Stomach (tissue), 9 donors: ENCODE results near the gene OR4E2. TPM values are rescaled to one million over a fixed set of nuclear protein-coding genes. Genes with fewer than 3 reads are reported as not detected.

Experiments
- DNase-seq, 2 donors: peaks; one replicate each; pipeline versions ENCODE4 v3.0.0 to v3.0.0-alpha.2; 2013 to 2019
- H3K27ac ChIP-seq, 5 donors: fragments of 200-600 bp in 4 of 5; sonication (generic) in 4 of 5; one replicate each; pipeline ENCODE4 v1.5.1; 2013 to 2019; ENCODE audit warnings: mild to moderate bottlenecking in 1 of 5, moderate library complexity in 1 of 5
- H3K27me3 ChIP-seq, 3 donors: fragments of 200-600 bp; sonication (generic); one replicate each; pipeline ENCODE4 v1.5.1; 2017 to 2019; ENCODE audit warnings: mixed run types in 1 of 3
- H3K36me3 ChIP-seq, 4 donors: fragments of 200-600 bp; sonication (generic); 1 replicate in 3 of 4; 2 replicates in 1 of 4; pipeline ENCODE4 v1.5.1; 2016 to 2019
- H3K4me1 ChIP-seq, 4 donors: fragments of 200-600 bp; sonication (generic); one replicate each; pipeline ENCODE4 v1.5.1; 2016 to 2019
- H3K4me3 ChIP-seq, 4 donors: fragments of 200-600 bp; sonication (generic) in 3 of 4; one replicate each; pipeline ENCODE4 v1.5.1; 2016 to 2019; ENCODE audit warnings: mild to moderate bottlenecking in 1 of 4
- H3K9me3 ChIP-seq, 4 donors: fragments of 200-600 bp; sonication (generic); one replicate each; pipeline ENCODE4 v1.5.1; 2016 to 2019
- CTCF ChIP-seq, 7 experiments: fragments of 450-650 bp in 4 of 7; fragments of 200-600 bp in 3 of 7; sonication (generic) in 3 of 7; IDR thresholded peaks; one replicate each; pipeline ENCODE4 v1.5.1; 2016 to 2019; ENCODE audit warnings: antibody characterized with exemption in 7 of 7, control low read depth in 2 of 7, mild to moderate bottlenecking in 1 of 7
- EP300 ChIP-seq: sonication (generic); formaldehyde crosslinking; IDR thresholded peaks from one replicate; pipeline ENCODE4 v1.6.1; 2017; ENCODE audit warnings: antibody characterized with exemption
- POLR2A ChIP-seq, 4 donors: fragments of 450-650 bp; IDR thresholded peaks; one replicate each; pipeline ENCODE4 v1.6.1; 2016; ENCODE audit warnings: antibody characterized with exemption in 4 of 4, control low read depth in 2 of 4, mild to moderate bottlenecking in 1 of 4, moderate library complexity in 1 of 4
- POLR2AphosphoS5 ChIP-seq, 3 donors: sonication (generic); formaldehyde crosslinking; IDR thresholded peaks; one replicate each; pipeline ENCODE4 v1.6.1; 2016; ENCODE audit warnings: antibody characterized with exemption in 3 of 3
- WGBS, 5 donors: extraction: QIAGEN DNeasy Blood & Tissue Kit in 3 of 5; methylation state at CpG; one replicate each; pipeline versions ENCODE4 v1.1.5 to v1.1.7; 2013 to 2018; 5-methylcytosine and 5-hydroxymethylcytosine counted together
- intact Hi-C: fragments of 100-400 bp; cut with DNase I; formaldehyde crosslinking; loops from one replicate; pipeline ENCODE4 v1.15.1; 2023; ENCODE audit warnings: low total_unique reads
- polyA plus RNA-seq, 3 donors: library from polyadenylated mRNA; stranded (reverse); fragments of 200-250 nt; gene quantifications; one replicate each; pipeline ENCODE4 v1.2.3, GENCODE V29; 2013
- total RNA-seq, 5 donors: library from RNA; depleted of rRNA; stranded (reverse); fragments of >200 nt; gene quantifications; one replicate each; pipeline versions ENCODE4 v1.1.0 to v1.2.3, GENCODE V29; 2014 to 2016
- donor health status: healthy with polysubstance abuse.
- donor health status: Bipolar disorder and iron deficiency.
- donor health status: healthy.

The OR4E2 gene
- total and polyA plus RNA-seq, 8 donors, result not detected

GRCh38 chr14:21673718-21674117, 20.1 kb downstream of the OR4E2 start, which contains the start of gene OR4E1:
OR4E1 (minus strand) TSS chr14:21673818; CDS start chr14:21670935, 2,883 bp downstream.
- no peaks in the 10 kb centered on the region for H3K4me1 ChIP-seq
- H3K27ac ChIP-seq, result no peak within 1 kb of the TSS
- H3K4me3 ChIP-seq, result no peak within 1 kb of the TSS
- TF ChIP-seq POLR2A (IDR thresholded peaks at IDR 0.05) (no peak), CTCF (IDR thresholded peaks at IDR 0.05) (no peak), EP300 (no peak), POLR2AphosphoS5 (IDR thresholded peaks at IDR 0.05) (no peak)
- H3K36me3 ChIP-seq, result no peaks in the 10 kb centered on the region
- peaks cover 0 to 12% (median 10%) of the 10 kb centered on the region in 4 donors for H3K9me3 ChIP-seq
- 83 to 97% (median 89%) methylated on average over 1 of the region's 1 CpG for WGBS, 5 donors
- intact Hi-C loops, result no loop called here
- no peak for DNase-seq
- H3K27me3 ChIP-seq, result no peaks in the 10 kb centered on the region

GRCh38 chr14:21675566-21675965, 21.9 kb downstream of the OR4E2 start:
- Histone ChIP-seq H3K27ac (no peak overlapping the region), H3K36me3 (no peaks in the 10 kb centered on the region), H3K4me3 (no peak overlapping the region), H3K9me3 (peaks cover 0 to 12% (median 10%) of the 10 kb centered on the region in 4 donors), H3K27me3 (no peaks in the 10 kb centered on the region), H3K4me1 (no peaks in the 10 kb centered on the region)
- intact Hi-C loops, result no loop called here
- WGBS, 5 donors, result 70 to 80% (median 74%) methylated on average over 4 of the region's 4 CpGs
- TF ChIP-seq CTCF (IDR thresholded peaks at IDR 0.05), result no peak
- TF ChIP-seq POLR2A (IDR thresholded peaks at IDR 0.05), result no peak
- TF ChIP-seq EP300, result no peak
- no peak for TF ChIP-seq POLR2AphosphoS5 (IDR thresholded peaks at IDR 0.05)
- no peak for DNase-seq

GRCh38 chr14:21680072-21680471, 26.4 kb downstream of the OR4E2 start:
- TF ChIP-seq CTCF (IDR thresholded peaks at IDR 0.05), result no peak
- no peak for TF ChIP-seq POLR2A (IDR thresholded peaks at IDR 0.05)
- TF ChIP-seq EP300, result no peak
- no peak for TF ChIP-seq POLR2AphosphoS5 (IDR thresholded peaks at IDR 0.05)
- intact Hi-C loops, result no loop called here
- WGBS, 5 donors, result 75 to 81% (median 77%) methylated on average over 2 of the region's 2 CpGs
- Histone ChIP-seq H3K4me3 (no peak overlapping the region), H3K27me3 (no peaks in the 10 kb centered on the region), H3K36me3 (no peaks in the 10 kb centered on the region), H3K4me1 (no peaks in the 10 kb centered on the region), H3K27ac (no peak overlapping the region), H3K9me3 (peaks cover 0 to 9% (median 7%) of the 10 kb centered on the region in 4 donors)
- no peak for DNase-seq

- WGBS, 5 donors, result 64 to 82% (median 73%) methylated on average over 2 of the region's 2 CpGs
- intact Hi-C loops, result no loop called here
- no peak for DNase-seq
Measured at GRCh38 chr14:21686468-21686867, 32.8 kb downstream of the OR4E2 start.

More at GRCh38 chr14:21686468-21686867, 32.8 kb downstream of the OR4E2 start:
- Histone ChIP-seq H3K27me3 (no peaks in the 10 kb centered on the region), H3K4me1 (no peaks in the 10 kb centered on the region), H3K36me3 (no peaks in the 10 kb centered on the region), H3K4me3 (no peak overlapping the region), H3K9me3 (no peaks in the 10 kb centered on the region), H3K27ac (no peak overlapping the region)
- no peak for TF ChIP-seq EP300
- TF ChIP-seq CTCF (IDR thresholded peaks at IDR 0.05), result no peak
- TF ChIP-seq POLR2AphosphoS5 (IDR thresholded peaks at IDR 0.05), result no peak
- TF ChIP-seq POLR2A (IDR thresholded peaks at IDR 0.05), result no peak
